GM19099 (cell line): ENCODE data around the gene RHBDF1.

Source experiments
- POLR2A ChIP-seq: IDR thresholded peaks from 3 replicates; pipeline ENCODE4 v1.6.1; 2011; ENCODE audit warnings: low read depth; ENCODE audit not compliant: insufficient read length; ENCODE audit errors: extremely low read depth

Gene RHBDF1

GRCh38 chr16:41439-42068 is 30.9 kb downstream of the RHBDF1 start:
- TF ChIP-seq POLR2A: no peak

GRCh38 chr16:38941-39892 is 33.2 kb downstream of the RHBDF1 start:
- no peak for TF ChIP-seq POLR2A

GRCh38 chr16:37511-37910 is 34.9 kb downstream of the RHBDF1 start:
- TF ChIP-seq POLR2A: no peak

- no peak for TF ChIP-seq POLR2A
These were observed 36.0 kb downstream of the RHBDF1 start for GRCh38 chr16:36336-36984.

GRCh38 chr16:35678-36305 is 36.6 kb downstream of the RHBDF1 start:
- TF ChIP-seq POLR2A: no peak

- TF ChIP-seq POLR2A: no peak
These were observed 37.3 kb downstream of the RHBDF1 start for GRCh38 chr16:35011-35677.

- peak; percentile 0 for TF ChIP-seq POLR2A
These were observed 37.8 kb downstream of the RHBDF1 start for GRCh38 chr16:34648-34987.

- no peak for TF ChIP-seq POLR2A
These were observed 38.4 kb downstream of the RHBDF1 start for GRCh38 chr16:33877-34647.

- TF ChIP-seq POLR2A: no peak
These were observed 62.3 kb downstream of the RHBDF1 start for GRCh38 chr16:9903-10665.
